Measurements from ENCODE around the gene TMEM115.

DNA sequence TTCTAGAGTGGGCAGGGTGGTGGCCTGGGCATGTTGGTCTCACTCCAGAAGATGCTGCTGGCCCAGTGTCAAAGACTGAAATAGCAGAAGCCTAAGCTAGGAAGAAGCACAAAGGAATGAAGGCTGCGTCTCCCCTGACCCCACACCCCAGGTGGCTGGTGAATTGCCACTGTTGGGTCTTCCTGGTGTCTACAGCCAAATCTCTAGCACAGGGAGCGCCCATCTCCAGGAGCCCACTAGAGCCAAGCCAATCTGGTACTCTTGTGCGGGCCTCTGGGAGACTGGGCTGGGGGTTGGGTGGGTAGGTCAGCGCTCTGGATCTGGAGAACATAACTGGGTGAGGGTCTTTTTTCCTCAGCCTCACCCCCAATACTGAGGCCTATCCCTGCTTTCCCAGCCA is 32.2 kb downstream of the TMEM115 start:
- no peak for TF ChIP-seq POLR2A (IDR thresholded peaks at IDR 0.05)
- TF ChIP-seq, protein P1, sequence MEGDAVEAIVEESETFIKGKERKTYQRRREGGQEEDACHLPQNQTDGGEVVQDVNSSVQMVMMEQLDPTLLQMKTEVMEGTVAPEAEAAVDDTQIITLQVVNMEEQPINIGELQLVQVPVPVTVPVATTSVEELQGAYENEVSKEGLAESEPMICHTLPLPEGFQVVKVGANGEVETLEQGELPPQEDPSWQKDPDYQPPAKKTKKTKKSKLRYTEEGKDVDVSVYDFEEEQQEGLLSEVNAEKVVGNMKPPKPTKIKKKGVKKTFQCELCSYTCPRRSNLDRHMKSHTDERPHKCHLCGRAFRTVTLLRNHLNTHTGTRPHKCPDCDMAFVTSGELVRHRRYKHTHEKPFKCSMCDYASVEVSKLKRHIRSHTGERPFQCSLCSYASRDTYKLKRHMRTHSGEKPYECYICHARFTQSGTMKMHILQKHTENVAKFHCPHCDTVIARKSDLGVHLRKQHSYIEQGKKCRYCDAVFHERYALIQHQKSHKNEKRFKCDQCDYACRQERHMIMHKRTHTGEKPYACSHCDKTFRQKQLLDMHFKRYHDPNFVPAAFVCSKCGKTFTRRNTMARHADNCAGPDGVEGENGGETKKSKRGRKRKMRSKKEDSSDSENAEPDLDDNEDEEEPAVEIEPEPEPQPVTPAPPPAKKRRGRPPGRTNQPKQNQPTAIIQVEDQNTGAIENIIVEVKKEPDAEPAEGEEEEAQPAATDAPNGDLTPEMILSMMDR (IDR thresholded peaks at IDR 0.05) = no peak
